DMS53 treated with DMSO at 0.1 percent for 48 hours (cell line): Measurements from ENCODE around the gene CACTIN.
"Not testable (repeated sequence)": the region's sequence is repeated elsewhere in the genome, so short reads cannot be mapped to it uniquely, and the experiment has no call there.

Source experiments
- DNase-seq: peaks from one replicate; lab custom pipeline; 2025; ENCODE audit not compliant: unreplicated experiment; lab: John Stamatoyannopoulos, UW

The CACTIN gene

DNA sequence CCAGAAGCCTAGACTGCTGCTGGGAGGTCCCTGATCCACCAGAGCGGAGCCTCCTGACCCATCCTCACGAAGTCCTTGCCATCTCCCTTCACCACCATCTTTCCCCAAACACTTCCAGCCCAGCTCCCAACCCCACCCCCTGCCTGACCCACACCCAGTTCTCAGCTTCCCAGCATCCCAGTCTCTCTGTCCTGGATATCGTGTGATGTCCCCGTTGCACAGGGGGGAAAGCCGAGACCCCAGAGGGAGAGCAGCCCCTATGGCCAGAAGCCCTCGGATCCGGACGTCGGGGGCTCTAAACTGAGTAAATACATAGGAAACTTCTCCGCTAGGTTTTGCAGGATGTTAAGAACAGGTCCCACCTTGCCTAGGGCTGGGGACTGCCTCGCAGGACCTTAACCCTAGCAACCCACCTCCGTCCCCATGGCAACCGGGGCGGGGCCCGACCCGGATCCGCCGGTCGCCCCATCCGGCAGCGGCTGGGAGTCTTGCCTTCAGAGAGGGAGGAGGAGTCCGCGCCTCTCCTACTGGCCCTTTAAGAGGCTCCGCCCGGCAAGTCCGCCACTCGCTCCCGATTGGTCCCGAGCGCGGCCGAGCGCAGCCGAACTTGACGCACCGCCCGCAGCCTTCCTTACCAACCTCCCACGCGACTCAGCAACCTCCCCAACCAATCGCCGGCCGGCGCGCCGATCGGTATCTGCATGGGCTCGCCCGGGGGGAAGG is 54.3 kb downstream of the CACTIN start:
- DNase-seq: peak; percentile 92

GRCh38 chr19:3570606-3571011 is 56.0 kb downstream of the CACTIN start:
- DNase-seq: no peak

DNA sequence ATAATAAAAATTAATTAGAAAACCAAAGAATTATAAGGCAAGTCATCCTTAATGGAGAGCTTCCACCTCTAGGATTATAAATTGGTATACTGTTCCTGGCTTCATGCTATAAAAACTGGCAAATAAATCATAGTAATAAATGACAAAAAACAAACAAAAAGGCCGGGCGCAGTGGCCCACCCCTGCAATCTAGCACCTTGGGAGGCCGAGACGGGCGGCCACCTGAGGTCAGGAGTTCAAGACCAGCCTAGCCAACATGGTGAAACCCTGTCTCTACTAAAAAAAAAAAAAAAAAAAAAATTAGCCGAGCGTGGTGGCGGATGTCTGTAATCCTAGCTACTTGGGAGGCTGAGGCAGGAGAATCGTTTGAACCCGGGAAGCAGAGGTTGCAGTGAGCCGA is 56.5 kb downstream of the CACTIN start:
- not testable (repeated sequence) for DNase-seq

- no peak for DNase-seq
Measured at GRCh38 chr19:3565139-3565538, 61.5 kb downstream of the CACTIN start.

DNA sequence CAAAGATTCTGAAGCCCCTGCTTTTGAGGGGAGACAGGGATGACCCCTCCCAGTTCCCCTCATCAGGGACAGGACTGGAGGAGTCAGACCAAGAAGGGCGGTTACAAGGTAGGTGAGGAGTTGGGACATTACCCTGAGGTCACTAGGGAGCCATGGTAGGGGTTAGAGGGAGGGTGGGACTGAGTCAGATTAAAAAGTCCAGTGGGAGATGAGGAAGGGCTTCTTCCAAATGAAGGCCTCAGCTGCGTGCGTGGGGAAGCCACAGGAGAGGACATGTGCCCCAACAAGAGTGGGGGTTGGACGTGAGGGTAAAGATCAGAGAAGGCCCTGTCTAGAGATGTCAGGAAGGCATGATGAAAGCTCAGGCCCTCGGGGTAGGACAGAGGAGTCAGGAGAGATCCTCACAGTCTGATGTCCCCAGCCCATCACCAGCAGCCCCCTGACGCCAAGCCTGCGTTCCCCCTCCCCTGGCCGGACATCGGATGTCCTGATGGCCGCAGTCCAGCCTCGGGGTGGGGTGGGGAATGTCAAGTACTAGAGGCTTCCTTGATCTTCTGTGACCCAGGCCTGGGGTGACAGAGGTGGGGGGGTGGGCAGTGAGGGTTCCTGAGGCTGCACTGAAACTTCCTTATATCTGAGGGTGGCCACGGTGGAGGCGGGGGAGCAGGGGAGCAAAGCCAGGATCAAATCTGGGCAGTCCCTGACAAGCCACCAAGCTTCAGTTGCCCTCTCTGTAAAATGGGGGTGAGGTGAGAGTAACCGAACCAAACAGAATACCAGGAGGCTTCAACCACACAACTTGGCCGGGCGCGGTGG is 62.7 kb downstream of the CACTIN start:
- no peak for DNase-seq
